Raji (cell line): ENCODE results near the gene PTPRN2.

Experiments
- POLR2A ChIP-seq: IDR thresholded peaks from 2 replicates; pipeline ENCODE4 v1.6.1; 2011; ENCODE audit warnings: low read depth, low read length, control low read depth; ENCODE audit not compliant: insufficient read depth

Gene PTPRN2

DNA sequence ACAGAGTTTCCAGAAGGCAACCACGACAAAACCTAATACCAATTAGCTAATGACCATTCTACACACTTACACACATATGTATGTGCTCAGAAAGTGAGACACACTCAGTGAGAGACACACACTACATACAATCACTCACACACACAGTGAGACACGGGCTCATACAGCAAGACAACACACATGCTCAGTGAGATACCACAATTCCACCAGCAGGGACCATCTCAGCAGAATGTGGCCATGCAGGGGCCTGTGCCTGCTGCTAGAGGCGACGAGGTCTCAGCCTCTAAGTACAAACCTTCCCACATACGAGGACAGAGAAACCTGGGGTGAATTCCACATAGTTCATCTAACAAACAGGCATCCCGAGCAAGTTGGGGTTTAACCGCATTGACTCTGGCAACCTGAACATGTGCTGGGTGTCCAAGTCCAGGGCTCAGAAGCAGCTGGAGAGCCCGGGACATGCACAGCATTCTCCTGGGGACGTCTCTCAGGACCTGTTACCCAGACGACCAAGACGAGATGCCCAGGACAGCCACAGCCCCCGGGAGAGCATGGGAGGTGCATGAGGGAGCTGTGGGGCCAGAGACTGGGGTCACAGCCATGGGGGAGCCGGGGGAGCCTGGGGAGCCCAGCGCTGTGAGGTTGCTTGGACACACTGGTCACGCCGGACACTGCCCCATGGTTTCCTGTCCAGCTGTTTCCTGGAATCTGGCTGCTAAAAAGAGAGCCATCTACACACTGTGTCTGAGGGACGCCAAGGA lies 523.6 kb downstream of the PTPRN2 start:
- no peak for TF ChIP-seq POLR2A

DNA sequence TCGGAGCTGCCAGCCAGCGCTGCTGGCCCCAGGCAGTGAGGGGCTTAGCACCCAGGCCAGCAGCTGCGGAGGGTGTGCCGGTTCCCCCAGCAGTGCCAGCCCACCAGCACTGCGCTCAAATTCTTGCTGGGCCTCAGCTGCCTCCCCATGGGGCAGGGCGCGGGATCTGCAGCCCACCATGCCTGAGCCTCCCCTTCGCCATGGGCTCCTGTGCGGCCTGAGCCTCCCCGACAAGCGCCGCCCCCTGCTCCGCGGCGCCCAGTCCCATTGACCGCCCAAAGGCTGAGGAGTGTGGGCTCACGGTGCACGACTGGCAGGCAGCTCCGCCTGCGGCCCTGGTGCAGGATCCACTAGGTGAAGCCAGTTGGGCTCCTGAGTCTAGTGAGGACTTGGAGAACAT lies 525.0 kb downstream of the PTPRN2 start:
- no peak for TF ChIP-seq POLR2A

DNA sequence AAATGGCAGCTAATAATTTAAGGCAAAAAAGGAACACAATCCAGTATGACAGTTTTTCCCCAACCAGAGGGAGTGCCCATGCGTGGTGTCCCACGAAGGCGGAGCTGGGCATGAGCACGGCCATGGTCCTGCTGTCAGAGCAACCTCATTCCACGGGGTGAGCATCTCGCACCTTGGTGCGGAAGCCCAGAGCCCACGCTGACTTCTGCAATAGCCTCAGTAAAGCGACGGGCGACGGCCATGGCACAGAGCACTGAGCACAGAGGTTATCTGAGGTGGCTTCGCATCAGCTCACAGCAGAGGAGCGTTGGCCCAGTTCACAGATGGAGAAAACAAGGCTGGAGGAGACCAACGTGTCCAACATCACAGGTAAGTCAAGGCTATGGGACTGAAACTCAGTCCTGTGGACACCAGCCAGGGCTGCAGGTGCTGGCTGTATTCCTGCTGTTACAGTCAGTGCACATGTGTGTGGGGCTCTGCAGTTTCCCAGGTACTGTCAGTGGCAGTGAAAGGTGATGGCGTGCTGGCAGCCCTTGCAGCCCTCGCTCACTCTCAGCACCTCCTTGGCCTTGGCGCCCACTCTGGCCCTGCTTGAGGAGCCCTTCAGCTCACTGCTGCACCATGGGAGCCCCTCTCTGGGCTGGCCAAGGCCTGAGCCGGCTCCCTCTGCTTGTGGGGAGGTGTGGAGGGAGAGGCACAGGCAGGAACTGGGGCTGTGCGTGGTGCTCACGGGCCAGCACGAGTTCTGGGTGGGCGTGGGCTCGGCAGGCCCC lies 525.6 kb downstream of the PTPRN2 start:
- no peak for TF ChIP-seq POLR2A

DNA sequence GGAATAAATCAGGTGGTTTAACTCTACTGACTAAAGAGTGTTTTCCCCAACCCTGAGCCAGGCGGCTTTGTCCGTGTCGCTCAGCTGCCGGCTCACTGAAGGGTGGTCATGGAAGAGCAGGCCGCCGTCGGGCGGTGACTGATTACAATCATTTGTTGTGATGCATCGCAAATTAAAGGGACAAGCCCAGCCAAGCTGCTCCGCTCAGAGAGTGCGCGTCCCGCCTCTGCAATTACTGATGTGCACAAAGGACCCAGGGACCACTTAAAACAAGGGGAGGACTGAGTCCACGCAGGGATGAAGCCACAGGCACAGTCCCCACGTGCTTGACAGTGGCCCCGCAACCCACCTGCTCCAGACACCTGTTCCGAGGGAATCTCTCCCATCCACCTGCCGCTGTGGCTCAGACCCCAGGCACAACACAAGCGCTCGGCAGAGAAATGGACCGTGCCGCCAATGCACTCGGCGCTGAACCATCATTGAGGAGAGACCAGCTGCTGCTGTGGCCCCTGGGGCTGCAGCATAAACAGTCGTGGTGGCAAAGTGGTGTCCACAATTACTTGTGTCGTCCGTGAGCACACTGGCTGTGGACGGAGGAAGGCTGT lies 526.5 kb downstream of the PTPRN2 start:
- TF ChIP-seq POLR2A = no peak

DNA sequence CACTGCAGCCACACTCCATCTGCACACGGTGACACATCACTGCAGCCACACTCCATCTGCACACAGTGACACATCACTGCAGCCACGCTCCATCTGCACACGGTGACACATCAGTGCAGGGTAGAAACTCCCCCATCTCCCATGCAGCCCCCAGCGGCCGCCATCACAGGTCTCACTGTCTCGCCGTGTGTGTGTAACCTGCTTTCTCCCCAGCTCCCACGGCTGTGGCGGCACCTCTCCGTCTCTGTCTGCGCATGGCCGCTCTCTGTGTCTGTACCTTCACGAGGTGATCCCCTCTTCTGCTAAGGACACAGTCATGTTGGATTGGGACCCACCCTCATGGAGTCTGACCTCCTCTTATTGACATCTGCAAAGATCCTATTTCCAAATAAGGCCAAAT lies 527.4 kb downstream of the PTPRN2 start:
- no peak for TF ChIP-seq POLR2A

DNA sequence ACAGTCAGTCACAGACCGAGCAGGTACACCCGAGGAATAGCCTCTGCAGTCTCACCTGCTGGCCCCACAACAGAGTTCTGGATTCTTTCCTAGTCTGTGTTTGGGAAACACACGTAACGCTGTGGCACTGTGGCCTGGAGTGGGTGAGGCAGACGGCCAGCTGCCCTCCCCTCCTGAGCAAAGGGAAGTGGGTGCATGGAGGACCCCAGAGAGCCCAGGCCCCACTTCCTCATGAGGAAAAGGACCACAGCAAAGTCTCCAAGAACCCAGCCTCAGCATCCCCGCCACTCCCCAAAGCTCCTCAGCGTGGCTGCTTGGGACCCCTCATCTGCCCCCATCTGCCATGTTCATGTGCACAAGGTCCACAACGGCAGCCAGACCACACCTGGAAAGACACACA lies 530.2 kb downstream of the PTPRN2 start:
- TF ChIP-seq POLR2A = no peak

DNA sequence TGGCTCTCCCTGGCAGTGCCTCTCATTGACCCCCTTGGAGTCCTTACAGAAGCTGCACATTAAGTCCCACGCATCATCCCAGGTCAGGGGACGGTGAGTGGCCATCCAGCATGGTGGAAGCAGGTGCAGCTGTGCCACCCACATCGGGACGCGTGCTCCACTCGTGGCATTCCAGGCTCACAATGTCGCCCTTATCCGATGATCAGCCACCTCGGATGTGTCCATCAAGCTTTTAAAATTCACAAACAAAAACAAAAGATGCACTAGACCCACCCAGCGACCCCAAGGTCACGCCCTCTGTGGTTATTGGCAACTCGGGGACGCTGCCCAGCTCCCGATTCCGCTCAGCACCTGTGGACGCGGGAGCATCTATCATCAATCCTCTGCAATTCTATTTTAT lies 530.9 kb downstream of the PTPRN2 start:
- TF ChIP-seq POLR2A = no peak

DNA sequence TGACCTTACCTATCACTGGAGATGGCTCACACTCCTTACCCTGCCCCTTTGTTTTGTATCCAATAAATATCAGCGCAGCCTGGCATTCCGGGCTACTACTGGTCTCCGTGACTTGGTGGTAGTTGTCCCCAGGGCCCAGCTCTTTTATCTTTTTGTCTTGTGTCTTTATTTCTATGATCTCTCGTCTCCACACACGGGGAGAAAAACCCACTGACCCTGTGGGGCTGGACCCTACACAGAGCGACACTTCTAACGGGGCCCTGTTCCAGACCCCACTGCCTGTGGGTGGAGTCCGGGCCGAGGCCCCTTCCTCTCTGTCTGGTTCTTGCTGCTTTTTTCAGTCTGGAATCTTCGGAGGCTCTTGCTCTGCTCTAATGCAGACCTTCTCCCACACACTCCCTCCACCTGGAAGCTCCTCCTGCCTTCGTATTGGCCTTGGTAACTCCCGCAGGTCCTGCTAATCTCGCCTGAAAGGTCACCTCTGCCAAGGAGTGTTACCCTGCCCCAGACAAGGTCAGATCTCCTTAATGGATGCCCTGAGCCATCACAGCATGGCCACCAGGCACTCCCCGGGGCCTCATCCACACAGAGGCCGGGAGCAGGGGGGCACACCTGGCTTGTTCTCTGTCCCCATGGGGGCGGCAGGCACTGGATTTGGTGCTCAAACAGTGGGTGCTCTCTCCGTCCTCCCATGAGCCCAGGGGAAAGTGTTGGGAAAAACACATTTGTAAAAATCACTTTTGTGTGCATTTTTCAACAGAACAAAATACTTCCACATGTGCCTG lies 531.7 kb downstream of the PTPRN2 start:
- TF ChIP-seq POLR2A = no peak

DNA sequence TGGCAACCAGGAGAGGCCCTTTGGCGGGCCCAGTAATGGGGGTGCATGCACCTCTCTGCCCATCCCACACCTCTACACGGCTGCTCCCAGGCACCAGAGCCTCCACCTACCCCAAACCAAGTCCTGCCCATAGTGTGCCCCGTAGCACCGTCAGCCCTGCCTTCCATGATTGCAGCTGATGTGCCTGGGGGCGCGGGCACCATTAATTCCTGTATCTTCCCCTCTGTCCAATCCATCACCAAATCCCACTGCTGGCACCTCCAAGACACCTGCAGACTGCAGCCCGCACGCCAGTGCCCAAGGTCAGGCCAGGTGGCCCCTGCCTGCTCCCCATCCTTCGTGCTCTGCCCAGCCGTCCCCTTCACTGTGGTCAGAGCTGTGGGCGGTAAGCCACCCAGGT lies 533.0 kb downstream of the PTPRN2 start:
- no peak for TF ChIP-seq POLR2A

DNA sequence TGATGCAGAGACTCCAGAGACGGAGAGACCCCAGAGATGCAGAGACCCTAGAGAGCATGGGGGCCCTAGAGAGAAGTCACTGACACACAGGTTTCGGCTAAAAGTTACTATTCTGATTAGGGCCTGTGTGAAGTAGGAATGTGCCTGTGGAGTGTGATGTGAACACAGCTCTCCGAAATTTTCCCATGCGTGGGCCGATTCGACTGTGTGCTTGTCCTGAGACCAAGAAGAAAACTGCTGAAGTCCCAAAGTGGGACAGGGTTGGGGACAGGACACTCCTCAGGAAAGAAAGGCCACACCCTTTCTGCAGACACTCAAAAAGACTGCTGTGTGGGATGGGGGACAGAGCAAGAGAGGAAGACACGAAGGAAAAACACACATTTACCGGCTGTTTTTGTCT lies 533.5 kb downstream of the PTPRN2 start:
- no peak for TF ChIP-seq POLR2A

DNA sequence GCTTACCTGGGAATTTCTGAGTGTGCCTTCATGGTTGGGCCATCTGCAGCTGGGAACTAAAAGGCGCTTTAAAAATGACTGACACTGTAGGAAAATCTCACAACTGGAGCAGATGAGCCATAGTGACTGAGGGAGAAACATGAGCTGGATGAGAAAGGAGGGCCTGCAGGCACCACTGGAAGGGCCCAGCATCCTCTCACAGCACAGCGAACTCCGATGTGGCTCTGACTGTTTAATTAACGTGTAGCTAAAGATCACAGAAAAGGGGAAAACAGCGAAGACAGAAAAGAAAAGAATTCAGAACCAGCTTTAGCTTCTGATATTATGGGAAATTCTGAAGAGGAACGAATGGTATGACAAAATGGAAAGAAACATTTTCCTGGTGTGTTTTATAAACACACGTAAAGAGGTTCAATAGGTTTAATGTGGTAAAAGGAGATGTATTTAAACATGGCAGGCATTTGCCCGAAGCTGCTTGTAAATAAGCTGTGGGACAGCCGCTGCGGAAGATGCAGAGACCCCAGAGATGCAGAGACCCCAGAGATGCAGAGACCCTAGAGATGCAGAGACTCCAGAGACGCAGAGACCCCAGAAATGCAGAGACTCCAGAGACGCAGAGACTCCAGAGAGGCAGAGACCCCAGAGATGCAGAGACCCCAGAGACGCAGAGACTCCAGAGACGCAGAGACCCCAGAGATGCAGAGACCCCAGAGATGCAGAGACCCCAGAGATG lies 534.3 kb downstream of the PTPRN2 start:
- TF ChIP-seq POLR2A = no peak

DNA sequence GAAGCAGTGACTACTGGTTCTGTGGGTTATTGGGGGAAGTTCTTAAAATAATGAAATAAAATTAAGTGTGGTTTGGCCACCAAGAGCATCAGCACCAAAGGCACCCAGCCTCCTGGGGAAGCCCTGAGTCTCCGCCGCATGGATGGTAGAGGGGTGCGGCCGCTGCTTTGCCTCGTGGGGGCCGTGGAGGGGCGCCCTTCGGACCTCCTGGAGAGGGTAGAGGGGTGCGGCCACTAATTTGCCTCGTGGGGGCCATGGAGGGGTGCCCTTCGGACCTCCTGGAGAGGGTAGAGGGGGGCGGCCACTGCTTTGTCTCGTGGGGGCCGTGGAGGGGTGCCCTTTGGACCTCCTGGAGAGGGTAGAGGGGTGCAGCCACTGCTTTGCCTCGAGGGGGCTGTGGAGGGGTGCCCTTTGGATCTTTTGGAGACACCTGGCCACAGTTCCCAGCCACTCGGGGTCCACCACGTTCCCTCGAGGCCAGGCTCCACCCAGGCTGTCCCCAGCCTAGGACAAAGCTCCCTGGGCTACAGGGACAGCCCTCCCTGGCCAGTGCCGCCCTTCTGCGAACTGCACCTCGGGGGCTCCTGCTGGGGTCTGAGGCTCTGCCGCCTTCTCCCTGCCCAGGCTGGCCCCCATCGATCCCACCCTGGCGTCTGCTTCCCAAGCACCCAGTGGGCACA lies 535.1 kb downstream of the PTPRN2 start:
- TF ChIP-seq POLR2A = no peak

DNA sequence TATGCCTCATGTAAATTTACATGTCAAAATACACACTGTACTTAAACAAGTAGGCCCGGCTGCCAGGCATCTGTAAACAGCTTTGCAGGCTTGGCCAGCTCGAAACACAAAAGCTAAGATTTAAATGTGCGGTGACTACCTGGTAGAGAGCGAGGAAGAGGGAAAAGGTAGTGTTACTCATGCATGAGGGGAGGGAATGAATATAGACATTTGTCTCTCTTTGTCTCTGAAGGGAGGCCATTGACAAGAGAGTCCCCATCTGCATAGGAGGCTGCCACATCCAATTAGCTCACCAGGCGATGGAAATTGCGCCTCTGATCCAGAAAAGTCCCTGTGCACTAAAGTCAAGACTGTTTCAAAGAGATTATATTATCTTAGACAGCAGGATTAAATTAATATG lies 535.8 kb downstream of the PTPRN2 start:
- no peak for TF ChIP-seq POLR2A

DNA sequence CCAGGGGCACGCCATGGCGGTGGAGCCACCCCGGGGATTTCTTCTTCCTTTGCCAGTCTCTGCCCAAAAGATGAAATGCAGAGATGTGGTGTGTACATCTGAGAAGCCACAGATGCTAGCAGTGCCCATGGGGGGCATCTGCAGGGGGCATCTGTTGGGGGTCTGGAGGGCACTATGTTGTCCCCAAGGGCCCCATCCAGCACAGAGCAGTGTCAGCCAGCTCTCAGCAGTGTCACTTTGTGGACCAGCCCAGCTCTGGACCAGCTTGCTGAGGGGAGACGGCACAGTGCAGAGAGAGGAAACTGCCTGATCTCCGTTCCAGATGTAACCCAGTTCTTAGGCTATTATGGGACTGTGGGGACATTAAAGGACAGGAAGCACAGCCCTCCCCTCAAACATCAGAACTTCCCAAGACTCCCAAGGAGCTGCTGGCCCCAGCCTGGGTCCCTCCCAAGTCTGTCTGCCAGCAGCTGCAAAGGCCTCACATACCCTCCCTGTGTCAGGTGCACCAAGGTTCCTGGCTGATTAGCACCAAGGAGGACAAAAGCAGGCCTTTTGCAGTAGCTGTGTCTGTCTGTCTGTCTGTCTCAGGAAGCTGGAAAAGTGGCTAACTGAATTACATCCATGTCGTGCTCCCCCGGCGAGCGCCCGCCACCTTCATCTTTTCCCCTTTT lies 536.5 kb downstream of the PTPRN2 start:
- TF ChIP-seq POLR2A = no peak

DNA sequence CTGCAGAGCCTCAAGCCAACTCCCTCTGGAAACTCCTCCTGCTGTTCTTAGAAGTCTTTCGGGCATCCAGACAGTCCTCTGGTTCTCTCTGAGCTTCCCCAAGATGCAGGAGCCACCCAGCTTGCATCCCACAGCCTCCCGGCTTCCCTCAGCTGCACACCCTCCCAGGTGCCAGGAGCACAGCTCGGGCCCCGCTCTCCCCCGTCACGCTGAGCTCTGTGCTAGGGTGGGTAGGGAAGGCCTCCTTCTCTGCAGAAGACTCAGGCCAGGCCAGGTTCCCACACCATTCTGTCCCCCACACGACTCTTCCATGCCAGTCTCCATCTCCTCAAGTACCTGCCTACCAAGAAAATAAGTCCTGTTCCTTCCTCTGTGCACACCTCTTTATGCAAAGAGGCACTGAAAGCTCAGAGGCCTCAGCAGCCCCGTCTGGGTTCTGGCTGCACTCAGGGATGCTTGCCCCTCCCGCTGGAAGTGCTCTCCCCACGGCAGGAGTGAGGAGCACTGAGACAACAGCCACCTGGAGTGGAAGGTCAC lies 537.1 kb downstream of the PTPRN2 start:
- no peak for TF ChIP-seq POLR2A
